ENCODE results near the gene AGRN.
A peak's percentile ranks its signal among the peaks of the same experiment; 100 is the strongest.

Gene AGRN

DNA sequence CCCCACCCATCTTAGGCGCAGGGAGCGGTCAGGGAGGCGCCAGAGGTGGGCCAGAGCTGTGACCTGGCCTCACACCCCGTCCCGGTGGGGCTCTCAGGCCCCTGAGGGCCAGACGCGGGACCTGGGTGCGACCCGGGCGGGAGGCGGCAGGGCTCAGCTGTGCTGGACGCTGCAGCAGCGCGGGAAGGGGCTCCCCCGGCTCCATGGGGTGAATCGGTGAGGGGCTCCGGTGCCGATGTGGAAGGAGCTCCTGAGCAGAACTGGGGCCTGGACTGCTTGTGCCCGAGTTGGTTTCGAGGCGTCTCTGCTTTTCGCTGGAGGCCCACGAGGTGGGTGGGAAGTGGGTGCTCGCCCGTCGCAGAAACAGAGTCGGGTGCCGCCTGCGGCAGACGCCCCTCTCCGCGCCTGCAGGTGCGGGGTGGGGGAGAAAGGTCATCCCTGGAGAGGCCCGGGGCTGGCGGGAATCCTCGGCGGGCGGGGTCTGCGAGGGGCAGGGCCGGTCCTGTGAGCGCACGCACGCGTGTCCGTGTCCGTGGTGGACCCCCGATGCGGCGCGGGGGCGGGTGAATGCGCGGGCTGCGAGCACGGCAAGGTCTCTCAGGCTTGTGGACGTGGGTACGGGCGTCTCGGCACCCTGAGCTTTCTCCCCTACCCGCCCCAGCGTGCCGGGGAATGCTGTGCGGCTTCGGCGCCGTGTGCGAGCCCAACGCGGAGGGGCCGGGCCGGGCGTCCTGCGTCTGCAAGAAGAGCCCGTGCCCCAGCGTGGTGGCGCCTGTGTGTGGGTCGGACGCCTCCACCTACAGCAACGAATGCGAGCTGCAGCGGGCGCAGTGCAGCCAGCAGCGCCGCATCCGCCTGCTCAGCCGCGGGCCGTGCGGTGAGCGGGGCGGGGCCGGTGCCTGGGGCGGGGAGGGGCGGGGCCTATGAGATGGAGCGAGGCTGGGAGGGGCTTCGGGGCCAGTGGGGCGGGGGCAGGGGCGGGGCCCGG lies 20.4 kb downstream of the AGRN start:
- TF ChIP-seq EP300 (IDR thresholded peaks at IDR 0.05; ENCODE audit: borderline replicate concordance) (no peak), YY1 (IDR thresholded peaks at IDR 0.05; ENCODE audit: low read depth) (no peak), ZBTB7A (IDR thresholded peaks at IDR 0.05; ENCODE audit: low read depth) (peak; percentile 47; the same call in 1 of the 2 replicates), EGR1 (IDR thresholded peaks at IDR 0.05) (0 out of 2 replicates have a peak, but pooled peaks have one; percentile 12), RAD21 (IDR thresholded peaks at IDR 0.05; ENCODE audit: low read depth) (peak; percentile 23; the same call in 1 of the 2 replicates)
- TF ChIP-seq, protein P1, sequence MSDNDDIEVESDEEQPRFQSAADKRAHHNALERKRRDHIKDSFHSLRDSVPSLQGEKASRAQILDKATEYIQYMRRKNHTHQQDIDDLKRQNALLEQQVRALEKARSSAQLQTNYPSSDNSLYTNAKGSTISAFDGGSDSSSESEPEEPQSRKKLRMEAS (IDR thresholded peaks at IDR 0.05) = peak; percentile 30; the same call in 1 of the 2 replicates

GRCh38 chr1:1041092-1041523 lies 21.2 kb downstream of the AGRN start:
- TF ChIP-seq NFIC (IDR thresholded peaks at IDR 0.05) = no peak
- TF ChIP-seq ZBTB7A (IDR thresholded peaks at IDR 0.05; ENCODE audit: low read depth) = peak; percentile 12; the same call in 1 of the 2 replicates

DNA sequence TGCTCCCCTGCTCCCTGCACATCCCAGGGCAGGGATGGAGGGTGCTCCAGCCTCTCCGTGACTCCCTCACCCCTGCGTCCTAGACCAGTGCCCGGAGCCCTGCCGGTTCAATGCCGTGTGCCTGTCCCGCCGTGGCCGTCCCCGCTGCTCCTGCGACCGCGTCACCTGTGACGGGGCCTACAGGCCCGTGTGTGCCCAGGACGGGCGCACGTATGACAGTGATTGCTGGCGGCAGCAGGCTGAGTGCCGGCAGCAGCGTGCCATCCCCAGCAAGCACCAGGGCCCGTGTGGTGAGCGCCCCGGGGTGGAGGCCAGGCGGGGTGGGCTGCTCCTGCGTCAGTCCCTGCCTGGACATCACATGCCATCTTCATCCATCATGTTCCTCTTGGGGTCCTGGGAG lies 22.0 kb downstream of the AGRN start:
- TF ChIP-seq TEAD4 (IDR thresholded peaks at IDR 0.05) (no peak), CEBPB (IDR thresholded peaks at IDR 0.05) (no peak), TCF12 (IDR thresholded peaks at IDR 0.05; ENCODE audit: low read depth) (no peak), USF1 (IDR thresholded peaks at IDR 0.05) (no peak), NFIC (IDR thresholded peaks at IDR 0.05) (no peak), TAF1 (IDR thresholded peaks at IDR 0.05; ENCODE audit: low read depth) (no peak)

GRCh38 chr1:1042835-1043234 lies 22.9 kb downstream of the AGRN start:
- TF ChIP-seq TCF12 (IDR thresholded peaks at IDR 0.05; ENCODE audit: low read depth) (no peak), REST (IDR thresholded peaks at IDR 0.05; ENCODE audit: low read depth) (no peak), FOXM1 (IDR thresholded peaks at IDR 0.05; ENCODE audit: borderline replicate concordance, low read depth) (no peak), TEAD4 (IDR thresholded peaks at IDR 0.05) (no peak), ZBTB7A (IDR thresholded peaks at IDR 0.05; ENCODE audit: low read depth) (no peak), NFIC (IDR thresholded peaks at IDR 0.05) (no peak), EP300 (IDR thresholded peaks at IDR 0.05; ENCODE audit: borderline replicate concordance) (no peak), TAF1 (IDR thresholded peaks at IDR 0.05; ENCODE audit: low read depth) (no peak), CEBPB (IDR thresholded peaks at IDR 0.05) (no peak), RAD21 (IDR thresholded peaks at IDR 0.05; ENCODE audit: low read depth) (no peak)
- TF ChIP-seq, protein P1 (IDR thresholded peaks at IDR 0.05) = no peak

GRCh38 chr1:1043411-1043810 lies 23.5 kb downstream of the AGRN start:
- no peak for TF ChIP-seq NFIC (IDR thresholded peaks at IDR 0.05)
- no peak for TF ChIP-seq RAD21 (IDR thresholded peaks at IDR 0.05; ENCODE audit: low read depth)
- no peak for TF ChIP-seq FOXM1 (IDR thresholded peaks at IDR 0.05; ENCODE audit: borderline replicate concordance, low read depth)
- no peak for TF ChIP-seq CREB1 (IDR thresholded peaks at IDR 0.05; ENCODE audit: low read depth)
- TF ChIP-seq TAF1 (IDR thresholded peaks at IDR 0.05; ENCODE audit: low read depth) = no peak
- TF ChIP-seq YY1 (IDR thresholded peaks at IDR 0.05; ENCODE audit: low read depth) = no peak
- no peak for TF ChIP-seq REST (IDR thresholded peaks at IDR 0.05; ENCODE audit: low read depth)
- no peak for TF ChIP-seq EGR1 (IDR thresholded peaks at IDR 0.05)
- TF ChIP-seq EP300 (IDR thresholded peaks at IDR 0.05; ENCODE audit: borderline replicate concordance) = no peak
- TF ChIP-seq TEAD4 (IDR thresholded peaks at IDR 0.05) = no peak
- TF ChIP-seq TCF12 (IDR thresholded peaks at IDR 0.05; ENCODE audit: low read depth) = no peak
- no peak for TF ChIP-seq CEBPB (IDR thresholded peaks at IDR 0.05)
- TF ChIP-seq, protein P1 (IDR thresholded peaks at IDR 0.05) = no peak
- TF ChIP-seq USF1 (IDR thresholded peaks at IDR 0.05) = no peak
- TF ChIP-seq ZBTB7A (IDR thresholded peaks at IDR 0.05; ENCODE audit: low read depth) = no peak
